SK-N-SH (cell line): ENCODE measurements around the gene KREMEN2. TPM values are rescaled to one million over a fixed set of nuclear protein-coding genes. Genes with fewer than 3 reads are reported as not detected.

ENCODE experiments used
- CTCF ChIA-PET: fragments of 300-600, 350-600 bp; formaldehyde crosslinking; extraction: SDS; loops from one replicate; lab custom pipeline; 2021; lab: Yijun Ruan, JAX
- POLR2A ChIA-PET: fragments of 350-600 bp; sonication (Branson Sonifier 250); formaldehyde crosslinking; extraction: SDS; loops from one replicate; lab custom pipeline; 2020; ENCODE audit warnings: antibody characterized with exemption, inconsistent platforms; lab: Yijun Ruan, JAX
- DNase-seq: peaks from one replicate; pipeline ENCODE4 v3.0.0; 2012
- H2AFZ ChIP-seq: fragments of 200-600 bp; sonication (generic); 2 replicates; pipeline ENCODE4 v1.8.1; 2016; ENCODE audit warnings: antibody characterized with exemption, mild to moderate bottlenecking, low read depth
- H3F3A ChIP-seq: fragments of 200-600 bp; sonication (generic); replicated peaks from 2 replicates; pipeline ENCODE3; 2016; ENCODE audit warnings: antibody characterized with exemption, mild to moderate bottlenecking; ENCODE audit not compliant: insufficient read depth
- H3K27ac ChIP-seq, 2 experiments: fragments of 200-500 bp in 1 of 2; fragments of 200-600 bp in 1 of 2; sonication (Bioruptor generic) in 1 of 2; sonication (generic), shearing (Covaris generic) in 1 of 2; 2 replicates each; pipeline versions ENCODE4 v1.5.1 to v1.6.1; 2014 to 2016; ENCODE audit warnings: low read depth in 2 of 2, inconsistent platforms in 1 of 2, low read length in 1 of 2, mild to moderate bottlenecking in 1 of 2, mixed read lengths in 1 of 2
- H3K27me3 ChIP-seq: fragments of 200-600 bp; sonication (generic), shearing (Covaris generic); 2 replicates; pipeline ENCODE4 v1.6.1; 2016; ENCODE audit warnings: mixed run types; ENCODE audit not compliant: insufficient read depth
- H3K36me3 ChIP-seq, 2 experiments: fragments of 200-500 bp in 1 of 2; fragments of 200-600 bp in 1 of 2; sonication (Bioruptor generic) in 1 of 2; sonication (generic) in 1 of 2; replicated peaks in 1 of 2; 2 replicates each; pipeline versions ENCODE3 to v1.5.1; 2014 to 2016; ENCODE audit warnings: low read length in 1 of 2, mild to moderate bottlenecking in 1 of 2; ENCODE audit not compliant: insufficient read depth in 2 of 2, control insufficient read depth in 1 of 2
- H3K4me1 ChIP-seq, 2 experiments: fragments of 200-500 bp in 1 of 2; fragments of 200-600 bp in 1 of 2; sonication (Bioruptor generic) in 1 of 2; sonication (generic), shearing (Covaris generic) in 1 of 2; 2 replicates each; pipeline versions ENCODE4 v1.5.1 to v1.6.1; 2014 to 2016; ENCODE audit warnings: low read depth in 1 of 2, low read length in 1 of 2, mixed run types in 1 of 2; ENCODE audit not compliant: insufficient read depth in 2 of 2, control insufficient read depth in 1 of 2
- H3K4me2 ChIP-seq: fragments of 200-600 bp; sonication (generic), shearing (Covaris generic); 2 replicates; pipeline ENCODE4 v1.6.1; 2017; ENCODE audit warnings: mixed run types
- H3K4me3 ChIP-seq, 2 experiments: fragments of 200-500 bp in 1 of 2; fragments of 200-600 bp in 1 of 2; sonication (Bioruptor generic) in 1 of 2; sonication (generic), shearing (Covaris generic) in 1 of 2; 2 replicates each; pipeline versions ENCODE4 v1.5.1 to v1.8.1; 2014 to 2016; ENCODE audit warnings: low read depth in 2 of 2, inconsistent platforms in 1 of 2, low read length in 1 of 2, mild to moderate bottlenecking in 1 of 2, mixed read lengths in 1 of 2, moderate library complexity in 1 of 2
- H3K79me2 ChIP-seq: fragments of 200-600 bp; sonication (generic); 2 replicates; pipeline ENCODE4 v1.8.1; 2017; ENCODE audit warnings: mild to moderate bottlenecking; ENCODE audit not compliant: insufficient read depth
- H3K9ac ChIP-seq: fragments of 200-600 bp; sonication (generic); 2 replicates; pipeline ENCODE4 v1.6.1; 2017; ENCODE audit warnings: mixed run types
- H3K9me2 ChIP-seq: fragments of 200-600 bp; sonication (generic); 2 replicates; pipeline ENCODE4 v1.6.1; 2017; ENCODE audit warnings: mixed run types
- H3K9me3 ChIP-seq: fragments of 200-600 bp; sonication (generic); 2 replicates; pipeline ENCODE4 v1.6.1; 2017; ENCODE audit warnings: mixed run types, mild to moderate bottlenecking, moderate library complexity
- H4K20me1 ChIP-seq: fragments of 200-600 bp; sonication (generic); 2 replicates; pipeline ENCODE4 v1.6.1; 2017; ENCODE audit warnings: mild to moderate bottlenecking, mixed run types; ENCODE audit not compliant: insufficient read depth
- CHD2 ChIP-seq: fragments of 150-350 bp; IDR thresholded peaks from 2 replicates; pipeline ENCODE4 v1.6.1; 2018; ENCODE audit warnings: low read length; ENCODE audit not compliant: partially characterized antibody
- EP300 ChIP-seq, 2 experiments: IDR thresholded peaks; 2 replicates each; pipeline versions ENCODE4 v1.4.0 to v1.6.1; 2012; ENCODE audit warnings: borderline replicate concordance in 1 of 2, low read depth in 1 of 2, low read length in 1 of 2
- FOSL2 ChIP-seq: IDR thresholded peaks from 2 replicates; pipeline ENCODE4 v1.4.0; 2012; ENCODE audit warnings: low read depth, mild to moderate bottlenecking, moderate library complexity, borderline replicate concordance
- MEF2A ChIP-seq: IDR thresholded peaks from 2 replicates; pipeline ENCODE4 v1.4.0; 2012; ENCODE audit warnings: low read depth, borderline replicate concordance
- POLR2AphosphoS5 ChIP-seq: IDR thresholded peaks from 2 replicates; pipeline ENCODE4 v1.6.1; 2012; ENCODE audit warnings: low read depth, low read length
- RAD21 ChIP-seq: IDR thresholded peaks from 2 replicates; pipeline ENCODE4 v1.6.1; 2012; ENCODE audit warnings: mild to moderate bottlenecking, low read length
- RCOR1 ChIP-seq: fragments of 150-350 bp; IDR thresholded peaks from 2 replicates; pipeline ENCODE4 v1.6.1; 2017; ENCODE audit warnings: antibody characterized with exemption, low read length
- RFX5 ChIP-seq: IDR thresholded peaks from 2 replicates; pipeline ENCODE4 v1.6.1; 2012; ENCODE audit warnings: mild to moderate bottlenecking, improper control_type of control experiment, low read length
- SIN3A ChIP-seq: IDR thresholded peaks from 2 replicates; pipeline ENCODE4 v1.6.1; 2012; ENCODE audit warnings: low read depth, mild to moderate bottlenecking, low read length, moderate library complexity, borderline replicate concordance
- SMC3 ChIP-seq: IDR thresholded peaks from 2 replicates; pipeline ENCODE4 v1.6.1; 2012; ENCODE audit warnings: low read depth, low read length, improper control_type of control experiment
- TEAD4 ChIP-seq: IDR thresholded peaks from 2 replicates; pipeline ENCODE4 v1.4.0; 2012; ENCODE audit warnings: mild to moderate bottlenecking, borderline replicate concordance; ENCODE audit not compliant: insufficient read depth
- WGBS: methylation state at CpG from one replicate; pipeline ENCODE4 v1.1.6; 2017; ENCODE audit warnings: low lambda C conversion rate; 5-methylcytosine and 5-hydroxymethylcytosine counted together
- polyA plus RNA-seq, 3 experiments: library from polyadenylated mRNA; depleted of rRNA; stranded (reverse); fragments of >200 nt; gene quantifications; 2 replicates each; pipeline ENCODE4 v1.2.3, GENCODE V29; 2012
- TF ChIP-seq, protein P1 (sequence below): fragments of 200-600 bp; sonication (generic); IDR thresholded peaks from 2 replicates; pipeline ENCODE4 v1.6.1; 2017; ENCODE audit warnings: antibody characterized with exemption, mild to moderate bottlenecking, moderate library complexity
- TF ChIP-seq, protein P2 (sequence below): fragments of 150-350 bp; IDR thresholded peaks from 2 replicates; pipeline ENCODE4 v1.6.1; 2016; ENCODE audit warnings: mild to moderate bottlenecking, low read depth, low read length
- TF ChIP-seq, protein P3 (sequence below): IDR thresholded peaks from 2 replicates; pipeline ENCODE4 v1.4.0; 2012; ENCODE audit warnings: low read depth

KREMEN2 gene
- polyA plus RNA-seq, 1 of the 3 experiments (the other 2 are of a cell fraction) = 0.77 TPM

DNA sequence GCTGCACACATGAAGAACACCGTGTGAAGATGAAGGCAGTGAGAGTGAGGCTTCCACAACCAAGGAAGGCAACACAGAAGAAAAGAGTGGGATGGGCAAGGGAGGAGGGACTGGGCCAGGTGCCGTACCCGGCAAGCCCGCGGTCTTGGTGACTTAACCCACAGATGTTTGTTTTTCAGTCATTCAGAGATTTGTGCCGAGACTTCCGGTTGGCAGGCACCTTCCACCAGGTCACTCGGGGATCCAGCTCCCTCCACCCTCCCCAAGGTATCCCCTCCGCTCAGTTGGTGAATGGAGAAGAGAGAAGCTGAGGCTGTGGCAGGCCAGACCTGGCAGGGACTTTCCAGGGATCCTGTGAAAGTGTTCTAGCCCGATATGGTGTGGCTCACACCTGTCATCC lies 4.9 kb upstream of the KREMEN2 start (continued):
- TF ChIP-seq, protein P1, sequence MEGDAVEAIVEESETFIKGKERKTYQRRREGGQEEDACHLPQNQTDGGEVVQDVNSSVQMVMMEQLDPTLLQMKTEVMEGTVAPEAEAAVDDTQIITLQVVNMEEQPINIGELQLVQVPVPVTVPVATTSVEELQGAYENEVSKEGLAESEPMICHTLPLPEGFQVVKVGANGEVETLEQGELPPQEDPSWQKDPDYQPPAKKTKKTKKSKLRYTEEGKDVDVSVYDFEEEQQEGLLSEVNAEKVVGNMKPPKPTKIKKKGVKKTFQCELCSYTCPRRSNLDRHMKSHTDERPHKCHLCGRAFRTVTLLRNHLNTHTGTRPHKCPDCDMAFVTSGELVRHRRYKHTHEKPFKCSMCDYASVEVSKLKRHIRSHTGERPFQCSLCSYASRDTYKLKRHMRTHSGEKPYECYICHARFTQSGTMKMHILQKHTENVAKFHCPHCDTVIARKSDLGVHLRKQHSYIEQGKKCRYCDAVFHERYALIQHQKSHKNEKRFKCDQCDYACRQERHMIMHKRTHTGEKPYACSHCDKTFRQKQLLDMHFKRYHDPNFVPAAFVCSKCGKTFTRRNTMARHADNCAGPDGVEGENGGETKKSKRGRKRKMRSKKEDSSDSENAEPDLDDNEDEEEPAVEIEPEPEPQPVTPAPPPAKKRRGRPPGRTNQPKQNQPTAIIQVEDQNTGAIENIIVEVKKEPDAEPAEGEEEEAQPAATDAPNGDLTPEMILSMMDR = no peak
- TF ChIP-seq CHD2 (no peak), TEAD4 (no peak), POLR2AphosphoS5 (no peak), RFX5 (no peak)

DNA sequence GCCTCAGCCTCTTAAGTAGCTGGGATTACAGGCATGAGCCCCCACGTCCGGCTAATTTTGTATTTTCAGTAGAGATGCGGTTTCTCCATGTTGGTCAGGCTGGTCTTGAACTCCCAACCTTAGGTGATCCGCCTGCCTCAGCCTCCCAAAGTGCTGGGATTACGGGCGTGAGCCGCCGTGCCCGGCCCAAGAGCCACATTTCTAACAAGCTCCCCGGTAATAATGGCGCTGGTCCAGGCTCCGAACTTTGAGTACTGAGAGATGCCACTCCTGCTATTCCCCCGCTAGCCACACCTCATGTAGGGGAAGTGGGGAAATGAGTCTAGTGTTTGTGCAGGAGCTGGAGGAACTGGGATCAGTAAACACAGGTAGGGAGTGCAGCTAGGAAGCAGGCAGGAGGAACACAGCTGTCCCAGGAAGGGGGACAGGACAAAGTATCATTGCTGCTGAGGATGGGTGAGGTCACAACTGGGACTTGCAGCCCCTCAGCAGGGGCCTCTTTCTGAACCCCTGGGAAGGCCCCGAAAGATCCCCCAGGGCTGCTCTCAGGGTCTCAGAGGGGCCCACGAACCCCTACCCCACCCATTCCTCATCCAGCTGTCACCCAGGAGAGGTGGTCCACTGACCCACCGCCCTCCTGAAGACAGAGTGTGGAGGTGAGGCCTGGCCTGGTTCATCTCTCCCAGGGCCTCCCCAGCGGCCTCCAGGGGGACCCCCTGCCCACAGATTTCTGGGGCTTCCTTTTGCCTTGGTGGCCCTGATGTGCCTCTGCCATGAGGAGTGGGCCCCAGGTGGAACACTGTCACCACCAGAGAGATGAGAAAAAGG lies 3.7 kb upstream of the KREMEN2 start:
- Histone ChIP-seq H3K4me2 (no peak overlapping the region), H2AFZ (no peak overlapping the region), H3K9me2 (no peaks in the 10 kb centered on the region), H4K20me1 (no peaks in the 10 kb centered on the region; the same call in 1 of the 2 replicates), H3K9me3 (no peaks in the 10 kb centered on the region), H3K27ac (no peak overlapping the region), H3K27me3 (peaks cover 28% of the 10 kb centered on the region), H3K4me3 (no peak overlapping the region), H3K4me1 (peaks cover 0 to 14% of the 10 kb centered on the region in 2 experiments; a peak in 1 of 4 replicates), H3K9ac (no peak overlapping the region), H3K79me2 (no peaks in the 10 kb centered on the region), H3K36me3 (no peaks in the 10 kb centered on the region), H3F3A (peaks cover 5% of the 10 kb centered on the region)
- TF ChIP-seq SMC3 = no peak
- TF ChIP-seq MEF2A = no peak
- TF ChIP-seq, protein P2, sequence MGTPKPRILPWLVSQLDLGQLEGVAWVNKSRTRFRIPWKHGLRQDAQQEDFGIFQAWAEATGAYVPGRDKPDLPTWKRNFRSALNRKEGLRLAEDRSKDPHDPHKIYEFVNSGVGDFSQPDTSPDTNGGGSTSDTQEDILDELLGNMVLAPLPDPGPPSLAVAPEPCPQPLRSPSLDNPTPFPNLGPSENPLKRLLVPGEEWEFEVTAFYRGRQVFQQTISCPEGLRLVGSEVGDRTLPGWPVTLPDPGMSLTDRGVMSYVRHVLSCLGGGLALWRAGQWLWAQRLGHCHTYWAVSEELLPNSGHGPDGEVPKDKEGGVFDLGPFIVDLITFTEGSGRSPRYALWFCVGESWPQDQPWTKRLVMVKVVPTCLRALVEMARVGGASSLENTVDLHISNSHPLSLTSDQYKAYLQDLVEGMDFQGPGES = no peak
- TF ChIP-seq EP300 (IDR thresholded peaks at IDR 0.05; ENCODE audit: borderline replicate concordance in 1 of 2, low read depth in 1 of 2, low read length in 1 of 2) = no peak
- TF ChIP-seq POLR2AphosphoS5 = no peak
- TF ChIP-seq FOSL2 = no peak
- no peak for TF ChIP-seq RCOR1
- TF ChIP-seq, protein P3, sequence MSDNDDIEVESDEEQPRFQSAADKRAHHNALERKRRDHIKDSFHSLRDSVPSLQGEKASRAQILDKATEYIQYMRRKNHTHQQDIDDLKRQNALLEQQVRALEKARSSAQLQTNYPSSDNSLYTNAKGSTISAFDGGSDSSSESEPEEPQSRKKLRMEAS = no peak
- TF ChIP-seq SIN3A = no peak
- TF ChIP-seq, protein P1 = no peak
- no peak for TF ChIP-seq RAD21
- ChIA-PET POLR2A (no interaction called here), CTCF (interaction anchor here (0.8 to 2.6 kb wide), 10 partner anchors 11 to 106 kb away, joined by 3 to 21 read pairs (median 3); a partner anchor contains a TSS)
- WGBS = 38% methylated on average over 15 of the region's 17 CpGs
- DNase-seq = no peak
